Pulmonary artery endothelial cell (primary cell): ENCODE measurements around the gene CTBP2. TPM values are rescaled to one million over a fixed set of nuclear protein-coding genes. Genes with fewer than 3 reads are reported as not detected.

ENCODE experiments used
- DNase-seq: peaks from one replicate; pipeline ENCODE4 v3.0.0-alpha.2; 2011; ENCODE audit warnings: low read depth, low spot score
- total RNA-seq: library from RNA; depleted of rRNA; stranded (reverse); fragments of >200 nt; gene quantifications from 2 replicates; pipeline ENCODE4 v1.2.3, GENCODE V29; 2014

The CTBP2 gene
- total RNA-seq, 1 donor from 2014 or later: 92.1 TPM

DNA sequence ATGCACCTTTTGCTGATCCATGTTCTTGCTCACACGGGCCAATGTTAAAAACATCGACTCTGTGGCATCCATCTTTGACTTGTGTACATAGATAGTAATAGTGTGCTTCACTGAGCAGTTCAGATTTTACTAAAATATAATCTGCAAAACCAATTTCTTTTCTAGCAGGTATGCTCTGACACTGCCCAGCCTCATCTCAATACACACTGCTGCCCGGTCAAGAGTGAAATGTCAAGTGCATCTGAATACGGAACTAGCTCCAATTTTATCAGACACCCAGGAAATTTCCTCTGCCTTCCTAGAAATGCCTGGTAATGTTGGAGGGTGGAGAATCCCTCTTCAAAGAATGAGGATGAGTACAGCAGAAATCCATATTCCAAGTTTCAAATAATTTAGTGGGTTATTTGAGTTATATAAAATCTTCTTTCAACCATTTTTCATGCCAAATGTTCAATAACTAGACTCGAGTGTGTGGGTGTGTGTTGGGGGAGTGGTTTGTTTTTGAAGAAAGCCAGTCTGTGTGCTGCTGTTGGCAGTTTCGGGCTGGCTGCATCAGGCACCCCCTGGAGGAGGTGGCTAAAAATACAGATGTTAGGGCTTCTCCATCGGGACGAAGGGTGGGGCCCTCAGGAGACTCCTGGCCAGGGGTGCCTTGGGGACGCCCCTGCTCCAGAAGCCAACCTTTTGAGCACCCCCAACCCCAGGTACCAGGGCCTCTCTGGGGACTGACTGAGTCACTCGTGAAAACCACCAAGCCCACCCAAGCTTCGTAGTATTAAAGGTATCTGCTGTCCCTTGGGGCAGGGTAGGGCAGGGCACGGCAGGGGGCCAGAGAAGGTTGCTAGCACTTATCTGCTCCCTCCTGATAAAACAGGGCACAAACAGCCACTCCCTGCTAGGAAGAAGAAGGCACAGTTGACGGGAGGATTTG lies 15.4 kb downstream of the CTBP2 start:
- no peak for DNase-seq

DNA sequence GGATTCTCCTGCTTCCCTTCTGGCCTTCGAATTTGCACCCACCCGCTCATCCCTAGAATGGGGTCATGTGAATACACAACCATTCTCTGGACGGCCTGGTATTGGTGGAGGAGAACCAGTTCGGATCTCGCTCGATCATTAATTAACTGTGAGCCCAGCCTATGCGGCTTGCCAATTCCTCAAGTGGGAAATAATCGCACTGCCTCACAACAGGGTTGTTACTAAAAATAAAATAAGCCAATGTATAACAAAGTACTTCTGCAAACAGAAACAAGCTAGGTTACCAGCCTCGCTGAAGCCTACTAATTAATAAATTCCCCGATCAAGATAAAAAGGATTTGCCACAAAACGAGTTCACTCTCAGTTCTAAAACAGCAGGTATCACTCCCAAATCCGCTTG lies 16.2 kb downstream of the CTBP2 start:
- DNase-seq: no peak

DNA sequence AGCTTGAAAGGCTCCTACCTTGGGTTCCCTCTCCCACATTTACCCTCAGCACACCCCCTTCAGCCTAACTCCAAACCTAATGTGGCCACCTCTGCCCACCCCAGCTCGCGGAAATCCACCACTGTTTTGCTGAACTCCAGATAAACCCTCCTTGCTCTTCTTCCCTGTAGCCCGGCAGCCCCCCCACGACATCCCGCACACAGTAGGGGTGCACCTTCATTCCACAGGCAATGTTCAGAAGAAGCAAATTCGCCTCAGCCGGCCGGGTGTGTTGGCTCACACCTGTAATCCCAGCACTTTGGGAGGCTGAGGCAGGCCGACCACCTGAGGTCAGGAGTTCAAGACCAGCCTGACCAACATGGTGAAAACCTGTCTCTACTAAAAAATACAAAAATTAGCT lies 17.4 kb downstream of the CTBP2 start:
- no peak for DNase-seq

DNA sequence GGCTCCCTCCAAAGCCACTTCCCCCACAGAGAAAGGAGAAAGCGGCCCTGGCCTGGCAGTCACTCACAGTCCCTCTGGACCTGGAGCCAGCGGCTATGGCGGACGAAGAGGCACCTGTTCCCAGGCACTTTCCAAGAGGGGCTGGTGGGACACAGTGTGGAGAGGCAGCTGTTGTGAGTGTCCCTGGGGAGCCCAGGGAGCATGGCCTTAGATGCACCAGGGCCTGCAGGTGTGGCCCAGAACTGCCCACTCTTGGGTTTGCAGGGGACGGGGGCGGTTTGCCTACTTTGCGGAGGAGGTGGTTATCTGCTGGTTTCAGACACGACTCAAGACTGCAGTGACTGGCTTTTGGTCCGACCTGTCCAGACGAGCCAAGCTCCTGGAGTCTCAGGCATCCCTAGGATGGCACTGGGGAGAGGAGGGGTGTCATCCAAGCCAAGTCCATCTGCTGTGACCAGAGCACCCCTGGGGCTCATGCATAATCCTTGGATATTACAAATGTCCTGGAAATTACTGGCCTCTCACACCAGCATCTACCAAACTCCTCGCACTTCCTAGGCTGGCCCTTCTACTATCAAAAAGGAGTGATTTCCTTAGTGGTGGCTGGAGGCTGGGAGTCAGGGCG lies 18.4 kb downstream of the CTBP2 start:
- no peak for DNase-seq

DNA sequence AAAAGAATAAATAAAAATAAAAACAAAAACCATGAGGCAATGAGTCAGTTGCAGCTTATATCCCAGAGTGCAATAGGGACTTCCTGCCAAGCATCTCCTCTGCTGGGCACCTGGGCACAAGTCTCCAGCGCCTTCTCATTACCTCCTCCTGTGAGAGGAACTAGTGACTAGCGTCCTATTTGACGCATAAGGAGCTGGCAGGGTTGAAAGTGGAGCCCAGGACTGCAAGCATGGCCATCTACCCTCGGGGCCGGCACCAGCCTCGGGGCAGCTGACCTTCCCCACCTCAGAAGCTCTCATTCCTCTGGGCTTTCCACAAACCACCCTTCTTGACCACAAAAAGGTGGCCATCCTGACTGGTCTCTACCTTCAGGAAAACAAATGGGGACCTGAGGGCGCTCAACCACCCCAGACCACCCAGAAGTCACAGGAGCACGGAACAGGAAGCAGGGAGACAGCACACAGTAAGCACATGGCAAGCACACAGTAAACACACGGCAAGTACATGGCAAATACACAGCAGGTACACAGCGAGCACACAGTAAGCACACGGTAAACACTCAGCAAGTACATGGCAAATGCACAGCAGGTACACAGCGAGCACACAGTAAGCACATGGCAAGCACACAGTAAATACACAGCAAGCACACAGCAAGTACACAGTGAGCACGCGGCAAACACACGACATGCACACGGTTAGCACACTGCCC lies 19.1 kb downstream of the CTBP2 start:
- no peak for DNase-seq

DNA sequence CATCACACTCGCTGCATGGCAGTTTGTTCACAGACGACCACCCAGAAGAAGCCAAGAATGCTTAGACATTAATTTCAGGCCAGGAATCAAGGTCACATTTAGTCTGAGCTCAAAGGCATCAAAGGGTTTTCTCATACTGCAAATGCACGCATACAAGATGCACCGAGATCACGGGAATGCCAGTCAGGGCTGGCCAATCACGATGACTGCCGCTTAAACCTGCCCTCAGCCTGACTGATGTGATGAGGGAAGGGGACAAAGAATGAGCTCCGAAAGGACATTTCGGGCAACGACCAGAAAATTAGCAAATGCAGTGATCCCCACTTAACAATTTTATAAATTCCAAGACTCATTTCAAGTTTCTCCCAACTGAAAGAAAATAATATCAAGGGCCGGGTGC lies 20.2 kb downstream of the CTBP2 start:
- DNase-seq: no peak

DNA sequence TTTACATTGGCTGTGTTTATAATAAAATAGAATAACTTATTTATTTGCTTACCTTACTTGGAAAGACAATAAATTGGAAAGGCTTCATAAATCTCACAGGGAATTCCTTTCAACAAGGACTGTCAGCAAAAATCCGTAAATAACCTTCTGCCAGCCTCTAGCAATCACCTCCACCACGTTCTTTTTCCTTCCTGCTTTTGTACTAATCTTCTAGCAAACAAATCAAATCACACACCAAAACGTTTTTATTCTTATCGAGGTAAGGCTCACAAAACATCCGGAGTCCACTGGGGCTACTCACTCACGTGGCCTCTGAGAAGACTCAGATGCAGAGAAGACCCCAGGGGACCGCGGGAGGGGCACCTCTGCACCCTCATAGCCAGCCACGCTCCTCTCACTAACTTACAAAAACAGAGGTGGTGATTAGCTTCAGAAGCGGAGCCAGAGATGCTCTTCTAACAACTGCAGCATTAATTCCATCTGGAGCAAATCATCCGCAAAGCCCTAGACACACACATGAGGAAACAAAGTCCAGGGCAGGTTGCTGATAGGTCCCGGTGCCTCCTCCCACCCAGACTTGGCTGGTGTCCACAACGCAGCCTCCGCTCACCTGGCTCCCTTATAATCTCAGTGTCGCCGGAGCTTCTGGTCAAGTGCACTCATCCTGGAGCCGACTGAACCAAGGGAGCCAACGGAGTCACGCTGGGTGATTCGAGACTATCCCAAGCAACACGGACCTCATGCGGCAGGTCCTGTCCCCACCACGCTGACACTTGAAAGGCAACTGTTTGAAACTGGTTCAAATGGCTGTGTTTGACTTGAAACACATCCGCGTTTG lies 22.5 kb downstream of the CTBP2 start:
- DNase-seq: no peak

DNA sequence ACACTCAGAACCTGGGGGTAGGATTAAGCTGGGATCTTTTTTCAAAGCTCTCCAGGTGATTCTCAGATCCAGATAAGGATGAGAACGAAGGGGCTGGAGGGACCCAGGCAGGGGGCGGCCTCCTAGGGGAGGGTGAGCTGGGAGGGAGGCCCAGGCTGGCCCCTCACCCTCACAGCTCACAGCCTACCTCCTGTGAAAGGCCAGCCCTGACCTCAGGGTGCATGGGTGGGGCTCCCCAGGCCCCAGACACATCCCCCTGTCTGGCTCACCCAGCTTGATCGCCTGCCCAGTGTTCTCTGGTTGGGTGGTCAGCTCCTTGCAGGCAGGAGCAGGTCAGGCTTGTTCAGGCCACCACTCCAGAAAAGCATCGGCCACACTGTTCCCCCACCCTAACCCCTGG lies 24.3 kb downstream of the CTBP2 start:
- DNase-seq: no peak

DNA sequence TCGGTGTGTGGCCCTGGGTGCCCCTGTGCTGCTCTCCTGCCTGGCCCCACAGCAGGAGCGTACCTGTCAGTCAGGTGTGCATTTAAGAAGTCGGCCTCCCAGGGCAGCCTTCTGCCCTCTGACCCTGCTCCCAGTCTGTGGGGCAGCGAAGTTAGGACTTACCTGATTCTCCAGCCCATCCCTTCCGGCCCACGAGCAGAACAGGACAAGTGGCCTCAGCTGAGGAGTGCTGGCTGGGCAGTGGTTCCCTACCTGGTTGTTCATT lies 24.7 kb downstream of the CTBP2 start:
- no peak for DNase-seq

DNA sequence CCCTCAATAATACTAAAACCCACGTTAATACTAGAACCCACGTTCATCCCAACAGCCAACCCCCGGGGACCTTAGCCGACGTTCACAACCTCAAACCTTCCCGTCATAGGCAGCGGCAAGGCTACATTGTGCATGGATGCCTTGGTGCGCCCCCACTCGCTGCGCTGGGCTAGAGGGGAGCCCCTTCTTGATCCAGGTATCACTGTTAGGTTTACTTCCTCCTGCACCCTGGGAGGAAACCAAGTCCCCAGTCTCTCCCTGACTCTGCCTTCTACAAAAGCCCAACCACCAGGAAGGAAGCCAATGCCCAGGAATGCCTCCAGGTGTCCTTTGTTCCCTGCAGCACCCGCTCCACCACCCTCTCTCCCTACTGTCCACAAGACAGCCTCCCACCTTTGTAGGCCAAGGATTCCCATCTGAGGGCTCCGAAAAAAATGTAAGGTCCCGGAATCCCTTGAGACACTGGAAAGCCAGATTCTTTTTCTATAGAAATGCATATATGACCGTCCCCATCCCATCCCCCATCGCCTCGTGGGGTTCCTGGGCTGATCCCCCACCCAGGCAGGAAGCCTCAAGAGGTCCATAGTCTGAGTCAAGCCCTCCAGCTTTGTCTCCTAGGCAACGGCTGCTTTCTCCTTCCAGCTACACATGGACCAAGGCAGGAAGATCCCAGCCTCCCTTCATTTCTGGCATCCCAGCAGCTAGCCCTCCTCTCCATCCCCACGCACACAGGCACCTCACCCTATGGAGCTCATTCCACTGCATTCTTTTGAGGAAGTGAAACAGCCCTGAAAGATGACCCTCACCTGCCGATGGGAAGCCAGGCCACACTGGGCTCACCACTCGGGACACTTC lies 25.2 kb downstream of the CTBP2 start:
- no peak for DNase-seq

DNA sequence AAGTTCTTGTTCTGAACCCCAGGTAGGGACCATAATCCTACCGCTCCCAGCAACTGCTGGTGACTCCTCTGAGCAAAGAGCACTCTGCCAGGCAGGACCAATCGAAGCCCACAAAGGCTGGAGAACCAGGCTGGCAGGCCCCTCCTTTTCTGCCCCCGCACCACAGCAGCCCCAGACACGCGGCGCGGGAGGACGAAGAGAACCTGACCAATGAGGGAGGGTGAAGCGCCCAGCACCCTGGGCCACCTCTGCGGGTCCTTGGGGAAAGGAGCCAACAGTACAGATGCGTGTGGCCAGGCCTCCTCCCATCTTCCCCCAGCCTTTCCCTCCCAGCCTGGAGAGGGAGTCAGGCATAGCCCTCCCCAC lies 25.9 kb downstream of the CTBP2 start:
- DNase-seq: no peak

DNA sequence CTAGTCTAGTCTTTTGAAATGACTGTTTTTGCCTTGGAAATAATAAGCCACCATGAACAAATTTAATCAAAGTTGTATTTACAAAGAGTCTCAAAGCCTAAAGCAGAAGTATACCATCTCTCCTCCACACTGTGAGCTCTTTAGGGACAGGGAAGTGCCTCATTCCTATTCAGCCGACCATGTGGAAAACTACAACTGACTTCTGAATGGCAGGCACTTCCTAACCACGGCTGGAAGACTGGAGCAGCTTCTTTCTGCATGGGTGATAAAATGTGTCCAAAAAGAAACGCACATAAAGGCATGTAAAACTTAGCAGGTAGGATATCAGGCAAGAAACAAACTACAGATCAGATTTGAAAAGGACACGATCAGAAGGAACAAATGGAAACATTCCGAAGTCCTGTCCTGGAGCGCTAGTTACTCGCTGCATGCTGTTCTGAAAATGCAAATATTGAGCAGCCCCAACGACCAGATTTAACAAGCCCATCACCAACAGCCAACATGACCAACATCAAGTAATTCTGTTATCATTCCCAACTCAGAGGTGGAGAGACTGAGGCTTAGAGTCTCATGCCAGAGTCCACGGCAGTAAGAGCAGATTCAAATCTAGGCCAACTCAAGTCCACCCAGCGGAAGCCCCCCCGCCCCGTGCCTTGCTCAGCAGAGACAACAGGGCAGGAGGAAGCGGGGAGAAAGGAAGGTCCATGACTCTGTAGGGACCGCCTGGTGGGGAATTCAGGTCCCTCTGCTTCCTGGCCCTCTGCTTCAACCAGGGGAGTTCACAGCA lies 26.5 kb downstream of the CTBP2 start:
- no peak for DNase-seq

DNA sequence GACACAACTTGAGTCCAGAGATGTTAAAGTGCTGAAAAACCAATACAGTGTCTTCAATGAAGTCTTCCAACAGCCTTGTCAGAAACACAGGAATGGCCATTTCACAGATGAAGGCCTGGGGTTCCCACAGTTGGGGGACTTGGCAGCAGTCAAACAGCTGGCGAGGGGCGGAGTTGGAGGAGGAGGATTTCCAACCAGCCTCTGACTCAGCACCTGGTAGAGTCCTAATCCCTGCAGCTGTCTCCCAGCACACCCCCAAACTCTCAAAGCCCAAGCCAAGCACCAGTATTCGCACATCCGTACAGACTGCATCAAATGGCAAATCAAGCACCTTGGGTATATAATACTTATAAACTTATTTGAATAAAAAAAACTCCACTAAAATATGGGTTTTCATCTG lies 28.0 kb downstream of the CTBP2 start:
- DNase-seq: no peak

DNA sequence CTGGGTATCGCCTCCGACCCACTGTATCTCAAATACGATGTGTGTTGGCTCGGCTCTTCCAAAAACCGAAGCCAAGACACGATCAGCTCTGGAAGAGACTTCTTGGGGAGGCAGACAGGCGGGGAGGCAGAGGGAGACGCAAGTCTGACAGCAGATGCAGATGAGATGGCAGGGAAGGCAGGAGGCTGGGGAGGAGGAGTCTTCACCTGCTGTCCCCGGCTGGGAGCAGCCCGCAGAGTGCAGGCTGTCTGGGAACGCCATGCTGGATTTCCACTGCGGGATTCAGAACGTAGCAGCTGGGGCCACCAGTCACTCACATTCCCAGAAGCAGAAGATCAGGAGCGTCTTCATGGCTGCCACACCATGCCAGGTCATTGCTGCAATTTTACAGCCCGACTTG lies 29.4 kb downstream of the CTBP2 start:
- no peak for DNase-seq

DNA sequence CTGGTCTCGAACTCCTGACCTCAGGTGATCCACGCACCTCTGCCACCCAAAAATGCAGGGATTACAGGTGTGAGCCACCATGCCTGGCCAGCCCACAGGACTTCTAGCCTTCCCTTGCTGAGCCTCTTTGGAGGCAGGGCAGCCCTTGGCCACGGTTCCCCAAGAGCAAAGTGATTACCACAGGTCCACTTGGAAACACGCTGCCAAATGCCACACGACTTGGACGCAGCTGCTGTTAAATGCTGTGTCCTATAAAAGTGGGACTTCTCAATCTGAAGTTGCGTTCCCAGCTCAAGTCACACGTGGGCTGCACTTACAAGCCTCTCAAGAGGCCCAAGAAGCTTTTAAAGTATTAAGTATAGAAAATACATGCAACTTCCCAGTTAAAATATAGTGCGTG lies 30.1 kb downstream of the CTBP2 start:
- DNase-seq: no peak

DNA sequence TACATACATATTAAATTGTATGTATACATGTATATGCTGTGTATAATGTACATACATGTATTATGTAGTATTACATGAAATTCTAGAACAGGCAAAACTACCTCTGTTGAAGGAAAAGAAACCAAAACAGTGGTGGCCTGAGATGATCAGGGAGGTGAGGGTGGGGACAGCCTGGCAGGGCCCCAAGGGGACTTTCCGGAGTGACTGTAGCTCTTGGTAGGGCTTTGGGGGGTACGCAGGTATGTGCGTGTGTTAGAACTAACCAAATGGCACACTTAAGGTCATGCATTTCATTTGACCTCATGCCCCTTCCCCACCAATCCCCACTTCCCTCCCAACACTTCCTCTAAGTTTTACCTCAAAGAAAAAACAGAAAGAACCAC lies 31.3 kb downstream of the CTBP2 start:
- no peak for DNase-seq

DNA sequence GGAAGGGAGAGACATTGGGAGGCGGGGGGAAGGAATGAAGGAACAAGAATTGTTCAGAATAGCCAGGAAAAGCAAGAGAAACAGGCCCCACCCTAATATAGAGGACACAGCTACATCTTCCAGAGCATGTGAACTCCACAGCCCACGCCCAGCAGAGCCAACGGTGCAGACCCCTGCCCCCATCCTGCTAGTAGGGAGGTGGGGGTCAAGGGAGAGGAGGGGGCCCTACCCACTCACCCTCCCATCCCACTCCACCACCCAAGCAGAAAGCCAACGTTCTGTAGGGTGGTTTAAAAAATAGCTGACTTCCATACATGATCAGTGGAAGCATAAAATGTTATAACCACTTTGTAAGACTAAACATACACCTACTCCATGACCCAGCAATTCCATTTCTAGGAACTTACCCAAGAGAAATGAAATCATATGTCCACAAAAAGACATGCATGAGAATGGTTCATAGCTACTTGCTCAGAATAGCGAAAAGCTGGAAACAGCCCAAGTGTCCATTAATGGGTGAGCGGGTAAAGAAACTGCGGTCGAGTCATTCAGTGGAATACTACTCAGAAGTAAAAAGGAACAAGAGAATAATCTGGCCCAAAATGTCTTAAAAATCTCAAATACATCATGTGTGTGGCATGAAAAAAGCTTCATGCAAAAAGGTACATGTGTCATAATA lies 31.8 kb downstream of the CTBP2 start:
- no peak for DNase-seq

DNA sequence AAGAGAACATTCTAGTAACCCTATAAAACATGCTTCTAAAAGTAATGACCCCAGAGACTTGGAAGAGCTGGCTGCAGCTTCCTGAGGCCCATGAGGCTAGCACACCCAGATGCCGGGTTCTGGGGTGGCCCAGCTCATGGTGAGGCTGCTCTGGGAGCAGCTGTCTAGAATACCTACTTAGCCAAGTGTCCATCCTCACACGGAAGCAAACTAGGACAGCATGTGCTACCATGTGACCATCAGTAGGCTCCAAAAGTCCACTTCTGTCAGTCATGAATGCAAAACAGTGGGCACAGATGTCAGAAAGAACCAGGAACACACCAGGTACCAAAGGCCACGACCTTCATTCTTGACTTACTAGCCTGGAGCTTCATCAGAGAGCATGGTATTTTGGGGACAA lies 32.4 kb downstream of the CTBP2 start:
- DNase-seq: no peak

DNA sequence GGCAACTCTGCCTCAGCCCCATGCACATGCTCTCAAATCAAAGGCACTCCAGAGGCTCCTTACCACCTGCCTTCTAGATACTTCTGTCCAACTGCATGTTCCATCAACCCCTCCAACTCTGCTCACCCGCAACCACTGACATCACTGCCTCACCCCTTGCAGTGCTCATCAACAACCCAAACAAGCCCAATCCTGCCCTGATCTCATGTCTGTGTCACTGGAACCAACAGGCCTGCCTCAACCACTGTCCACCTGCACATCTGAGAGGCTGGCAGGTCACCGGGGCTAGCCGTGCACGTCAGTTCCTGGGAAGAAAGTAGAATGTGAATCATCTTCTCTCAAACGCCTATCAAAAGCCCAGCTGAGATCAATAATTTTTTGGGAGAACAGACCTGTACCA lies 33.3 kb downstream of the CTBP2 start:
- DNase-seq: no peak
